ENCODE results near the gene NRP1. TPM values are rescaled to one million over a fixed set of nuclear protein-coding genes. Genes with fewer than 3 reads are reported as not detected.

The NRP1 gene
- total RNA-seq, 6 experiments from 2014 or later = 14.7 to 61.7 (median 29.5) TPM

GRCh38 chr10:33271969-33272583 lies 62.4 kb downstream of the NRP1 start:
- intact Hi-C loops (cut with DNase I) = no loop called here
- H3K4me1 ChIP-seq = peaks cover 0 to 24% (median 6%) of the 10 kb centered on the region in 4 donors
- peak overlapping the region in 1 of 3 donors; percentile 67 for H3K27ac ChIP-seq
- ATAC-seq (no peak), DNase-seq (no peak)
- no peak for TF ChIP-seq POLR2A (IDR thresholded peaks at IDR 0.05)
- TF ChIP-seq CTCF (IDR thresholded peaks at IDR 0.05) = no peak
- no peaks in the 10 kb centered on the region for H3K27me3 ChIP-seq
- 51% methylated on average over 4 of the region's 4 CpGs for WGBS (ENCODE audit: insufficient coverage, low coverage, low lambda C conversion rate, missing lambda C conversion rate)
- H3K36me3 ChIP-seq = peaks cover 0 to 3% (median 0%) of the 10 kb centered on the region in 4 donors
- H3K9me3 ChIP-seq = no peaks in the 10 kb centered on the region
- no peak overlapping the region for H3K4me3 ChIP-seq

- no peak for ATAC-seq
- no peak for TF ChIP-seq POLR2A (IDR thresholded peaks at IDR 0.05)
- no peak for TF ChIP-seq CTCF (IDR thresholded peaks at IDR 0.05)
- 86% methylated on average over 1 of the region's 1 CpG for WGBS (ENCODE audit: insufficient coverage, low coverage, low lambda C conversion rate, missing lambda C conversion rate)
Measured at GRCh38 chr10:33270971-33271370, 63.5 kb downstream of the NRP1 start.

GRCh38 chr10:33267708-33268107 lies 66.8 kb downstream of the NRP1 start:
- Histone ChIP-seq H3K4me1 (peaks cover 0 to 34% (median 14%) of the 10 kb centered on the region in 4 donors), H3K27me3 (no peaks in the 10 kb centered on the region), H3K27ac (no peak overlapping the region), H3K9me3 (no peaks in the 10 kb centered on the region), H3K36me3 (peaks cover 0 to 3% (median 0%) of the 10 kb centered on the region in 4 donors), H3K4me3 (no peak overlapping the region)
- DNase-seq = no peak
- TF ChIP-seq CTCF (IDR thresholded peaks at IDR 0.05) (no peak), POLR2A (IDR thresholded peaks at IDR 0.05) (no peak)
- intact Hi-C loops (cut with DNase I) = no loop called here
- ATAC-seq = peak in 2 of 4 donors; percentile 9 to 52
- 67% methylated on average over 5 of the region's 5 CpGs for WGBS (ENCODE audit: insufficient coverage, low coverage, low lambda C conversion rate, missing lambda C conversion rate)

More at GRCh38 chr10:33270971-33271370, 63.5 kb downstream of the NRP1 start:
- intact Hi-C loops (cut with DNase I) = no loop called here
- no peak overlapping the region for H3K4me3 ChIP-seq
- peaks cover 0 to 25% (median 5%) of the 10 kb centered on the region in 4 donors for H3K4me1 ChIP-seq
- H3K9me3 ChIP-seq = no peaks in the 10 kb centered on the region
- H3K27me3 ChIP-seq = no peaks in the 10 kb centered on the region
- H3K27ac ChIP-seq = no peak overlapping the region
- peaks cover 0 to 3% (median 0%) of the 10 kb centered on the region in 4 donors for H3K36me3 ChIP-seq
- no peak for DNase-seq

GRCh38 chr10:33265621-33266020 lies 68.8 kb downstream of the NRP1 start:
- Histone ChIP-seq H3K36me3 (peaks cover 0 to 3% (median 0%) of the 10 kb centered on the region in 4 donors), H3K27ac (peak overlapping the region in 1 of 3 donors; percentile 80), H3K9me3 (no peaks in the 10 kb centered on the region), H3K4me1 (peaks cover 0 to 31% (median 14%) of the 10 kb centered on the region in 4 donors), H3K4me3 (no peak overlapping the region), H3K27me3 (no peaks in the 10 kb centered on the region)
- intact Hi-C loops (cut with DNase I) = no loop called here
- DNase-seq (peak in 1 of 3 donors; percentile 69), ATAC-seq (peak; percentile 26 to 61 (median 36))
- TF ChIP-seq POLR2A (IDR thresholded peaks at IDR 0.05) = no peak
- no peak for TF ChIP-seq CTCF (IDR thresholded peaks at IDR 0.05)
- WGBS (ENCODE audit: insufficient coverage, low coverage, low lambda C conversion rate, missing lambda C conversion rate) = 27% methylated on average over 4 of the region's 4 CpGs
